GM21723 (cell line): Measurements from ENCODE around the gene MRPS31.
"Not testable (repeated sequence)": the region's sequence is repeated elsewhere in the genome, so short reads cannot be mapped to it uniquely, and the experiment has no call there.

Experiments
- ATAC-seq: cut with Tn5 transposase; IDR thresholded peaks from one replicate; pipeline ENCODE4 v1.9.1; 2021; ENCODE audit warnings: mild to moderate bottlenecking, moderate library complexity; ENCODE audit not compliant: unreplicated experiment

The MRPS31 gene

DNA sequence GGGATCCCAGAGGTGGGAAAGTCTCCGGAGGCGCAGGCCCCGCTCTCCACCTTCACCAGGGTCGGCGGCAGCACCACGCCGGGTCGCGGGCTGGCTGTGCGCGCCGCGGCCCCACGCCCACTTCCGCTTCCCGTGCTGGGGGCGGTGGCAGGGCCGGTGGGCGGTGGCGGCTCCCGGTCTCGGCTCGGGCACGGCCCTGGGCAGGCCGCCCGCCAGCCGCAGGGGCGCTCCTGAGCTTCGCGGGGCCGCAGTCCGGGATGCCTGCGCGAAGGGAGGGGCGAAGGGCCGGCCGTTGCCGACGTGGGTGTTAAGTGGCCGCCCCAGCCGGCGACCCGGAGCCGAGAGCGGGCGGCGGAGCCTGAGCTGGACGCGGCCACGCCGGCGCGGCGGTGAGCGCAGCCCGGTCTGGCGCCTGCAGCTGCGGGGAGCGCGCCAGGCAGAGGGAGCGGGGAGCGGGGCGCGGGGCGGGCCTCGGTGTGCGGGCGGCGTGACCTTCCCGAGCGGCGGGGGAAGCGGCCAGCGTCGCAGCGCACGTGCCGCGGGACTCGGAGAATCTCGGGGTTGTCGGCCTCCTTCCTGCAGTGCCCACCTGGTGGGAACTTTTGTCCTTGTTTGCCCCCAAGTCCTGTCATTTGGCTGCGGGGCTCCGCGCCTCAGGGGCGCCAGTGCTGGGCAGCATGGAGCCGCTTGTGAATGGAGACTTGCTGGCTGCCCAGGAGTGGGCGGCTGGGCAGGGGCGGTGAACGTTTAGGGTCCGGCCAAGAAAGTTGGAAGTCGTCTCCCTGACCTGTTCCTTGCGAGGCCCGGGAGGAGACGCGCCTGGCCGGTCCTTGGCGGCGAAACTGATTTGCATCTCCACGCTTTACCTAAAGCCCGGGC, 18.5 kb upstream of the MRPS31 start, which contains the start of gene SLC25A15:
TSS of gene SLC25A15 (plus strand) at position 337 of the 879 bp plus-strand sequence. CDS start 3,616 bp downstream, outside the sequence.
- peak; percentile 82 for ATAC-seq

DNA sequence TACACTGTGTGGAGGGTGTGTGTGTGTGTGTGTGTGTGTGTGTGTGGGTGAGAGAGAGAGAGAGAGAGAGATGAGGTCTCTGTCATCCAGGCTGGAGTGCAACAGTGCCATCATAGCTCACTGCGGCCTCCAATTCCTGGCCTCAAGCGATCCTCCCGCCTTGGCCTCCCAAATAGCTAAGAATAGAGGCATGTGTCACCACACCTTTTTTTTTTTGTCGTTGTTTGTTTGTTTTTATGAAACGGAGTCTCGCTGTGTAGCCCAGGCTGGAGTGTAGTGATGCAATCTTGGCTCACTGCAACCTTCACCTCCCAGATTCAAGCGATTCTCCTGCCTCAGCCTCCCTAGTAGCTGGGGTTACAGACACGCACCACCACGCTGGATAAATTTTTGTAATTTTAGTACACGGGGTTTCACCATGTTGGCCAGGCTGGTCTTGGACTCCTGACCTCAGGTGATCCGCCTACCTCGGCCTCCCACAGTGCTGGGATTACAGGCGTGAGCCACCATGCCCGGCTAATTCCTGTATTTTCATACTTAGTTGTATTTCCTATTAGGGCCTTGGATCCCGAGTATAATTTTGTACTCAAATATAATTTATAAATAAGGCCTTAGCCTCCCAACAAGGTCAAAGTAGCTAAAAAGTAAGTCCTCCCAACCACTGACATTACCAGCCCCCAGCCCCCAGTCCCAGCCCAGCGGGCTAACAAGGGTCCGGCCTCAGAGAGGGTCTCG, 17.7 kb upstream of the MRPS31 start:
- not testable (repeated sequence) for ATAC-seq

DNA sequence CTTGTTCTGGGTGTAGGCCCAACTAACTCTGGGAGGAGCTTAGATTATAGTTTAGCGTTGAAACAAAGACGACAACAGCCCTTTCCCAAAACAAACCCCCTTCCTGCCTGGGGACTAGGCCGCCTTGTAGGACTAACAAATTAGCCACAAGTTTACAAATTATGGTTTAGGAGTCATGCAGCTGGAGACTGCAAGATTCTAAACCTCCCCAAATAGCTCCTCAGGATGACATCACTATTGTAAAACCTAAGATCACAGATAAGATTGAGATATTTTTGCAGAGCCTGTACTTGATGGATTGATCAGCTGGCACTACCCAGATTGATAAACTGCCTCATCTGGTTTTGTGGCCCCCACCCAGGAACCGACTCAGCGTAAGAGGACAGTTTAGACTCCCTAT, 16.1 kb upstream of the MRPS31 start:
- no peak for ATAC-seq

DNA sequence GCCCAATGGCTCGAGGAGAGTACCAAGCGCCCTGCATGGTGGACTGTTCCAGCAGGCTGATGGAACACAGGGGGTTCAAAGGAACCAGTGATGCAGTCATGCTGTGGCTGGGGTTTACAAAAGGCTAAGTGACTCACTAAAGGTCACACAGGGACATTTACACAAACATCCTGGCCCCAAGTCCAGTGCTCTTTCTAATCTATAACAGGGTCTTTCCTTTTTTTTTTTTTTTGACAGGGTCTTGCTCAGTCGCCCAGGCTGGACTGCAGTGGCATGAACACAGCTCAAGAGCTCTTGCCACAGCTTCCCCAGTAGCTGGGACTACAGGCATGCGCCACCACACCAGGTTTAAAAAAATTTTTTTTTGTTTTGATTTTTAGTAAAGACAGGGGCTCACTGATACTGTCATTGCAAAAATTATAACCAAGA, 15.6 kb upstream of the MRPS31 start:
- no peak for ATAC-seq

DNA sequence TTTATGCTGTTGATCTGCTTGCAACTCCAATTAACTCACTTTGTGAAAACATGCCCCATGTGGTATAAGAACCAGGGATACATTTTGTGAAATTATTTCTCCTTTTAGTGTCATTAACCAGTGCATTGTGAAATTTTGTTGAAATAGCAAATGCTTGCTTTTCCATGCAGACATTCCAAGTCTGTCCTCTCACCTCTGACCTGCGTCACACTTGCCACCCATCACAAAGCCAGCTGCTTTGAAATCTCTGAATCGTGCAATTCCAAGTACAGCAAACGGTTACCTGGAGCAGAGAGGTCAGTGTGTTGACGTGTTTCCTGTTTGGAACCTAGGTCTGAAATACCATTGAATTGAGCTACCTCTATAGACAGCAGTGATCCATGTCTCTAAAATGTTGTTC, 13.6 kb upstream of the MRPS31 start:
- no peak for ATAC-seq

DNA sequence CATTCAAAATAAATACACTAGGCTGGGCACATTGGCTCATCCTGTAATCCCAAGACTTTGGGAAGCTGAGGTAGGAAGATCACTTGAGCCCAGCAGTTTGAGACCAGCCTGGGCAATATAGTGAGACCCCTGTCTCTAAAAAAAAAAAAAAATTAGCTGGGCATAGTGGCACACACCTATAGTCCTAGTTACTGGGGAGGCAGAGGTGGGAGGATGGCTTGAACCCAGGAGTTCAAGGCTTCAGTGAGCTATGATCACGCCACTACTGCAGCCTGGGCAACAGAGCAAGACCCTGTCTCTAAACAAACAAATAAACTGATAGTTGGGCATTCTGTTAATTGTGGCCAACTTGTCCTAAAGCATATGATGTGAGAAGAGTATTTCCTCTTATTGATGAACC, 12.0 kb upstream of the MRPS31 start:
- ATAC-seq: not testable (repeated sequence)

DNA sequence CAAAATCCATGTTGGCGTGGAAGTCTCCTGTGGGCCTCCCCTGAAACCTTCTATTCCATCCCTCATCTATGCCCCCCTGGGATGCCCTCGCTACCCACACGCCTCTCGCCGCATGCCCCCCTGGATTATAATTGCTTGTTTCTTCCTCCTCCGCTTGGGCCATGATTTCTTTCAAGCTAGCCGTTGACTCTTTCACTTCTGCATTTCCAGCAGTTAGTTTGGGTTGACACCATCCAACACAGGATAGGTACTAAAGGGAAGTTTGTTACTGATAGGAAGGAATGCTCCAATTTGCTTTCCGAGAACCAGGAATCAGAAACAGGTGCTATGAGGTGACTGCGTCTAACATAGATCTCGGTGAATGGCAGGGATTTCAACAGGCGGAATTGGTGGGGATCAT, 10.7 kb upstream of the MRPS31 start:
- ATAC-seq: no peak

DNA sequence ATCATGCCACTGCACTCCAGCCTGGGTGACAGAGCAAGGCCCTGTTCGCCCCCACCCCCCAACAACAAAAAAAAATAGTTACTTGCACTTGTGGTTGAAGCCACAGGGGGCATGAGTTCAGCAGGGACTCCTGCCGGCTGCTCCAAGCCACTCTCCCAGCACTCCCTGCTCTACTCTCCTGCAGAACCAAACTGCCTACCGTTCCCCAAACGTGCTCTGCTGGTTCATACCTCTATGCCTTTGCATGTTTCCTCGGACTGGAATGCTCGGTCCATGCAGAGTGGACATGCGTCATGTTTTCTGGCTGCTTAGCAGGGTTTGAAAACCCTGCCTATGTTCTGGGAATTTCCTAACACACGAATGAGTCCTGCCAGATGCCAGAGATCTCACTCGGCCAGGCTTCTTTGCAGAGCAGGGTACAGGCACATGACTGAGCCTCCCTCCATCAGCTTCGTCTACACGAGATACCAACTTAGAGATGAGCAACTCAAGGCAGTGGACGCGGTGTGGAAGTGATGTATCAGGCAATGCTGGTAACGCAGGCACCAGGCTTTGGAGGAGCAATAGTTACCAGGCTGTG, 9.9 kb upstream of the MRPS31 start:
- no peak for ATAC-seq

DNA sequence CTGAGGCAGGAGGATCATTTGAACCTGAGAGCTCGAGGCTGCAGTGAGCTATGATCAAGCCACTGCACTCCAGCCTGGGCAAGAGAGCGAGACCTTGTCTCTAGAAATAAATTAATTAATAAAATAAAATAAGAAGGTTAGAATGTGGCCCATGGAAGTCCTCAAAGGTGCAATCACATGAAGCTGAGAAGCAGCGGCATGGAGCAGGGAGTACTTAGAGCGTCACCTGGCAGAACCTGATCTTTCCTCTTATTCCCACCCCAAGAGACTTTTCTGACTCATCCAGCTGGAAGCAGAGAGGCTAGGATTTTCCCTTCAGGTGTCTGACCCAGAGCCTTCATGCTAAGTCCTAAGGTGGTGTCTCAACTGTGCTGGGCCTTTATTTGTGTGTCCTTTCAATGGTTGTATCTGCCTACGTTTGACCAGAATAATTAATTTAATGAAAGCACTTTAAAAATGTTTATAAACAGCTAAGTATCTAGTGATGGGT, 8.9 kb upstream of the MRPS31 start:
- no peak for ATAC-seq

DNA sequence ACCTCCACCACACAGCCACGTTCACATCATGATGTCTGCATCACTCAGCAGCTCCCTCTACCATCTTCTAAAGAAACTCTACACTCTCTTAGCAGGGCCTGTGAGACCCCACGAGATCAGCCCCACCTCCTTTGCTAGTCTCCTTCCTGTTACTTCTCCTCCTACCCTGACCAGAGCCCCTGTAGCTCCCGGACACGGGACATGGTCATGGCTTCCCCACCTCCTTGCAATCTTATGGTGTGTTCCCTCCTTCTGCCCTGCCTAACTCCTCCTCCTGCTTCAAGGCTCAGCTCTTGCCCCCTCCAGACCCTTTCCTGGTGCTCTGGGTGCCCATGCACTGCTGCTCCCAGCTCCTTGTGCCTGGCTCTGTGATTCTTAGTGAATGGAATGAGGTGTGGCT, 8.1 kb upstream of the MRPS31 start:
- ATAC-seq: no peak

DNA sequence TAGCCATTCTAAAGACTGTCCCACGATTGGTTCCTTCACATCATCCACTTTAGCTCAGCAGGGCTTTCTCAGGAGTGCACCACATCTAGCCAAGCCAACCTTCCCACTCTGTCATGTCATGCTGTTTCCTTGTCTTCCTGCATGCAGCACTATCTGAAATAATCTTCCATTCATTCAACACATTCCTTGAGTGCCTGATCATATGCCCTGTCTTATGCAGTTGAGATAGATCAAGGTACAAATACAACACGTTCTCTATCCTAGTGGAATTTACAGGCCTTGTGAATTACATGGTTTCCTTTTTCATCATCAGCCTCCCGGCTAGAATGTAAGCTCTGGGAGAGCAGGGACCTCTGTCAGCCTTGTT, 6.8 kb upstream of the MRPS31 start:
- no peak for ATAC-seq

DNA sequence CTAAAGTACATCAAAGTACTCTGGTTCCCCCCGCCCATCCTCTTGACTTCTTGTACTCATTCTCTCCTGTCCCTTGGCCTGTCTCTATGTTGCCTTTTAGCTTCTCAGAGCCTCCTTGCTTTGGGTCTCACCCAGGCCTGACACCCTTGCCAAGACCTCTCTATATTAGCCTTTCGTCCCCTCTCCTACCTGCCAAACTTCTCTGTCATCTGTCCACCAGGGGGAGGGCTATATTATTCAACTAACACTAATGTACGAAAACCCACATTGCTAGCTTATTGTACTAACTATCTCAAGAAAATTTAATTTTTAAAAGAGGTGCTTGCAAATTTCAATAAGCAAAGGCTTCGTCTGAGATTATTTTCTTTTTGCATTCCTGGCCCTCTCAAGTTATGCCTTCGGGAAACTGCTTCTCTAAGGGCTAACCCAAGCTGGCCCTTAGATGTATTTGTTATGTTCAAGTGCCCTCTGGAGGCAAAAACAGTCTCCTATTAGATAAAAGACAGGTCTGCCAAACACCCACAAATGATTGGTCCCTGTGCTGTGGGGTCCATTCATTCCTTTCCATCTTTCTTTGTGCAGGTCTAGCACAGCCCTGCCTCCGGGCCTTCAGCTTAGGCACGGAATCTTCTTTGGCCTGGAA, 6.3 kb upstream of the MRPS31 start:
- ATAC-seq: peak; percentile 85

DNA sequence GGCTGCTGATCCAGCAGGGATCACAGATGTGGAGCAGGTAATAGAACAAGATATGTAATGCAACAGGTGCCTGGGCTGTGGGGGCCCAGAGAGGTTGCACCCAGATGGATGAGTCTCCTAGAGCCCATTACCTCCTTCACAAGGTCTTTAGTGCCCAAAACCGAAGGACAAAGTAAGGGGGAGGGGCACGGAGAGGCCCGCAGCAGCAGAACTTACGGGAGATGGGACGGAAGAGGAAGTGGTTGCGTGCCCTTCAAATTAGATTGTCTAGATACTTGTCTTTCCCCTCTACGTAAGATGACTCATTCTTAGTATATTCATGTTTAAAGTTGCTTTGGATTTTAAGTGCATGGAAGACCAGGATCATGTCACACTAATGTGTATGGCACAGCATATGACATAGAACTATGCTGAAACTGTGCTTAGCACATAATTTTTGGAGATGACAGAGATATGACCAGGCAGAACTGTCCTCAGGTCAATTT, 5.7 kb upstream of the MRPS31 start:
- ATAC-seq: peak; percentile 66

DNA sequence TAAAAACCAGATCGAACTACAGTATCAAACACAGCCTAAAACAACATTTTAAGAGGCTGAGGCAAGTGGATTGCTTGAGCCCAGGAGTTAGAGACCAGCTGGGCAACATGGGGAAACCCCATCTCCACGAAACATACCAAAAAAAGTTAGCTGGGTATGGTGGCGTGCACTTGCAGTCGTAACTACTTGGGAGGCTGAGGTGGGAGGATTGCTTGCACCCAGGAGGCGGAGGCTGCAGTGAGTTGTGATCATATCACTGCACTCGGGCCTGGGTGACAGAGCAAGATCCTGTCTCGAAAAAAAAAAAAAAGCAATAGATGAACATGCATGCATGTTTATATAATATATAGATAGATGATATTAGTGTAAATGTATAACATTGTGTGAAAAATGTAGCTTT, 5.2 kb upstream of the MRPS31 start:
- no peak for ATAC-seq

DNA sequence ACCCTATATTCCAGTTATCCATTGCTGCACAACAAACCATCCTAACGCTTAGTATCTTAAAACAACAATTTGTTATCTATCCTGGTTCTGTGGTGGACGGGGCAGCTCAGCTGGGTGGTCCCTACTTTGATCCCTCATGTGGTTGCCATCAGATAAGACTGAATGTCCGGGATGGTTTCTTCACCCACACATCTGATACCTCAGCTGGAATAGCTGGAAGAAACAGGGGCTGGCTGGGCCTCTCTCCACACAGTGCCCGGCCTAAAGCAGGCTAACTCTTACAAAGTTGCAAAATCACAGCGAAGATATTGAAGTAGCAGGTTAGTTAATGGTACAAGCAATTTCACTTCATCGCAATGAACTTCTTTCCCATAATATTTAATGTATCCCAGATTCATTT, 3.7 kb upstream of the MRPS31 start:
- no peak for ATAC-seq

DNA sequence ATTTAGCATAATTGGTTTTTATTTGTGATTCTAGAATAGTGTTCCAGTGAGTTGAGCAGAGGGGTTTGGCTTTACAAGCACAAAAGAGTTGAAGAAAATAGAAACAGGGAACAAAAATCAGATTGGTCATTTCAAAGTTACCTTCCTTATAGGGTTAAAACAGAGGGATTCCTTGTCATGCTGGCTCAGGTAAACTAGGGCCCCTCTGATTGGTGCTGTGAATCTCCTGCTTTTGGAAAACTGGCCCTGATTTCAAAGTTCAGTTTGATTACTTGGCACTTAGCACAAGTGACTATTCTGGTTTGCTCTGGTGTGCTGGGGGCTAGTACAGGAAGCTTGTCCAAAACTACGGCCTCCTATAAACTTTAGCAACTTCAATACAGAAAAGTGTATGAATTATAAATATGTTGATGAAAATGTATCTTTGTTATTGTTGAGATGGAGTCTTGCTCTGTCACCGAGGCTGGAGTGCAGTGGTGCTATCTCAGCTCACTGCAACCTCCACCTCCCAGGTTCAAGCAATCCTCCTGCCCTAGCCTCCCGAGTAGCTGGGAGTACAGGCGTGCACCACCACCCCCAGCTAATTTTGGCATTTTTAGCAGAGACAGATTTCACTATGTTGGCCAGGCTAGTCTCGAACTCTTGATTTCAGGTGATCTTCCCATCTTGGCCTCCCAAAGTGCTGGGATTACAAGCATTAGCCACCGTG, 1.9 kb upstream of the MRPS31 start:
- ATAC-seq: no peak

DNA sequence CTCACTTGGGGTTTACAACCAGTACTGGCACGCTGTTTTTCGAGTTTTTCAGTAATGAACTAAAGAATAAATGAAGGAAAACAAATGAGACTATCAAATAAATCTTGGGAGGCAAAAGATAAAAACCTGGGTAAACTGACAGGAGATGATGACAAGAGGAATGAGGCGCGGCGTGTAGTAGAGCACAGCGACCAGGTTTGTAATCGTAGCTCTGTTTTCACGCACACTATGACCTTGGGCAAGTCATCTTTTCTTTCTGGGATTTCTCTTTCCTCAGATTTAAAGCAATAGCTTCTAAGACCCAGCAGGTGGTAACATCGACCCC, 419 bp downstream of the MRPS31 start:
- ATAC-seq: no peak

DNA sequence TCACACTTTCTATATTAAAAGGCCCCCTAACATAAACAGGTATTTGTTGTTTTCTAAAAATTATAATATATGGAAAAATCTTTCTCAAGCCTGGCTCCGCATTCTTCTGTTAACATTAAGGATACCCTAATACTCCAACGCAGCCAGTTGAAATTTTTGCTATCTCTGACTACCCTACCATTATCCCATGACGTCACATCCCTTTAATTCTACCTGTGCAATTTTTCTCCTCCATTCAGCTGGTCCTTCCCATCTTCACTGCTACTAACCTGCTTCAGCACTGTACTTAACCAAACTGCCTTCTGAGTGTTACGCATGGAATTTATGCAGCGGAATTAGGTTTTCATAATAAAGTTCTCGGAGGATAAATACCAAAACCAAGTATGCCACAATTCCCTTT, 1.0 kb downstream of the MRPS31 start:
- no peak for ATAC-seq

DNA sequence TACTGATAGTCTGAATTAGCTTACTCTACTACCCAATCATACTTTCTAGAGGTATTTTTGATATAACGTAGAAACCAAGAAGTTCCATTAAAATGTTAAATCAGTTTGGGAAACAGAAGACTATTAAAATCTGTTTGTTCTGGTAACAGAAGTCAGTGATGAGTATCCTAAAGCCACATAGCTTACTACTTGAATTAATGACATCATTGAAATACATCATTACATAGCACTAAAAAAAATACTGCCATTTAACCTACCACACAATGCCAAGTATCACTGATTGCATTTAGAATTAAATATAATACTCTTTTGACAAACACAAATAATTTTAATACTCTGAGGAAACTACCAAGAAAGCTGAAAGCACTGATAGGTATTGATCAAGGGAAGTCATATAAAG, 5.4 kb downstream of the MRPS31 start:
- ATAC-seq: no peak

DNA sequence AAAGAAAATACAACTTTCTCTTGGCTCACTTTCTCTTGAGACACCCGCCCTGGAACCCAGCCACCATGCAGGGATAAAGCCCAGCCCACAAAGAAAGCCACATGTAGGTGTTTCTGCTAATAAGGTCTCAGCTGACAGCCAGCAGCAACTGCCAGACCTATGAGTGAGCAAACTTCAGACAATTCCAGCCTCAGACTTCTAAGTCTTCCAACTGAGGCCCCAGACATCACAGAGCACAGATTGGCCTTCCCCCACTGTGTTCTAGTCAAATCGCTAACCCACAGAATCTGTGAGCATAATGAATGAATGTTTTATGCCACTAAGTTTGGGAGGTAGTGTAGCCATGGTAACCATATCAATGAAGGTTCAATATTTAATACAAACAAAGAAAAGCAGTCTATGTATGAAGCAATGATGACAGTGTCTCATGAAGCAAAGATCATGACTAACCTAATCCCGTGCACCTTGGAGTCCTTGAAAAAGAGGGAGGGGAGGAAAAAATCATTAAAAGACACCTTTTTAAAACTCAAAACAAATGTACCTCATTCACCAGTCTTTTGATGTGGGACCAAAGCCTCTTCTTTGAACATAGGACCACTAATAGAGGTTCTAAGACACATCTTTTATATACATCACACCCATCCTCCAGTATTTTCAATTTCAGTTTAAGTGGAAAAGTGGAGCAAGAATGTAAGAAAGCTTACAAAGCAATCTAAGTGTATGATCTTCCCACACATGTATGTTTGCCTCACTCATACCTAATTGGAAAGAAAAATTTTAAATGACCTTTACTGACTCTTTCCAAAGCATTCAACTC, 6.2 kb downstream of the MRPS31 start:
- no peak for ATAC-seq
